ENCODE results near the gene PLEKHH1. TPM values are rescaled to one million over a fixed set of nuclear protein-coding genes. Genes with fewer than 3 reads are reported as not detected.

PLEKHH1 gene
- total and polyA plus RNA-seq, 2 of the 8 experiments (the other 6 are each of a cell fraction or from before 2014, with no cell fraction given) = 28.3 to 33.3 TPM

DNA sequence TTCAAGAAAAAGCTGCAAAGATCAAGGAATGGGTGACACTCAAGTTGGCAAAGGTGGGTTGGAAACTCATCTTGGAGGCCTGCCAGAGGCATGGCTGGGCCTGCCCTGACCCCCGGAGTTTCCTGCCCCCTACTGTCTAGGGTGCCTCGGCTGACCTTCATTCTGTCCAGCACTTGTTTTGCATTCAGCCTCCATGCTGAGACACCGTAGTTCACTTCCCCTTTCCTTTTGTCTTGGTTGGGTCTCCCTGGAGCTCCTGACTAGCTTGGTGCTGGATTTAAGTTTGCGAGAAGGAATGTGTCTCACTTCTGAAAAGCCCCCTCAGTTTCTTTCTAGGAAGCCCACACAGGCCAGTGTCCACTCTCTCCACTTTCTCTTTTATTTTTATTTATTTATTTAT, 26.5 kb downstream of the PLEKHH1 start:
- no peak for FAIRE-seq
- no peak overlapping the region for H4K8ac ChIP-seq (ENCODE audit: extremely low read depth, insufficient read depth, low read length)
- H4K20me1 ChIP-seq (replicated peaks in 1 of 2; ENCODE audit: control insufficient read depth in 1 of 2, insufficient read depth in 2 of 2, low read length in 2 of 2) = no peaks in the 10 kb centered on the region
- DNase-seq (ENCODE audit: low read depth in 1 of 2, low spot score in 2 of 2) = no peak
- peak overlapping the region; percentile 60; the same call in 1 of the 2 replicates for H2BK5ac ChIP-seq (ENCODE audit: low read depth, low read length)
- TF ChIP-seq RXRA (IDR thresholded peaks at IDR 0.05; ENCODE audit: insufficient read depth, low read depth, low read length) (no peak), SUZ12 (IDR thresholded peaks at IDR 0.05; ENCODE audit: low read length) (no peak), BACH1 (IDR thresholded peaks at IDR 0.05; ENCODE audit: low read length) (no peak), PHF8 (conservative IDR thresholded peaks at IDR 0.05; ENCODE audit: low read depth, low read length) (no peak), ASH2L (IDR thresholded peaks at IDR 0.05; ENCODE audit: low read length) (no peak), POLR2A (IDR thresholded peaks at IDR 0.05; ENCODE audit: control extremely low read depth in 1 of 2, low read depth in 2 of 2, low read length in 2 of 2) (no peak), SIRT6 (IDR thresholded peaks at IDR 0.05; ENCODE audit: low read length) (no peak), USF2 (IDR thresholded peaks at IDR 0.05; ENCODE audit: low read length) (no peak), CHD1 (IDR thresholded peaks at IDR 0.05; ENCODE audit: low read depth, low read length) (no peak), KDM1A (IDR thresholded peaks at IDR 0.05; ENCODE audit: borderline replicate concordance, low read length) (no peak), TBP (IDR thresholded peaks at IDR 0.05; ENCODE audit: low read depth, low read length) (no peak)
- TF ChIP-seq, protein P1, sequence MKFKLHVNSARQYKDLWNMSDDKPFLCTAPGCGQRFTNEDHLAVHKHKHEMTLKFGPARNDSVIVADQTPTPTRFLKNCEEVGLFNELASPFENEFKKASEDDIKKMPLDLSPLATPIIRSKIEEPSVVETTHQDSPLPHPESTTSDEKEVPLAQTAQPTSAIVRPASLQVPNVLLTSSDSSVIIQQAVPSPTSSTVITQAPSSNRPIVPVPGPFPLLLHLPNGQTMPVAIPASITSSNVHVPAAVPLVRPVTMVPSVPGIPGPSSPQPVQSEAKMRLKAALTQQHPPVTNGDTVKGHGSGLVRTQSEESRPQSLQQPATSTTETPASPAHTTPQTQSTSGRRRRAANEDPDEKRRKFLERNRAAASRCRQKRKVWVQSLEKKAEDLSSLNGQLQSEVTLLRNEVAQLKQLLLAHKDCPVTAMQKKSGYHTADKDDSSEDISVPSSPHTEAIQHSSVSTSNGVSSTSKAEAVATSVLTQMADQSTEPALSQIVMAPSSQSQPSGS (IDR thresholded peaks at IDR 0.05; ENCODE audit: low read length) = no peak
- peaks cover 0 to 2% (median 0%) of the 10 kb centered on the region in 4 experiments; a peak in 1 of 8 replicates for H3K36me3 ChIP-seq (ENCODE audit: control insufficient read depth in 2 of 4, insufficient read depth in 4 of 4, low read length in 3 of 4)
- CTCF ChIA-PET (ENCODE audit: partially characterized antibody) = interaction anchor here (0.8 to 28.8 kb wide), 5 partner anchors 5 to 136 kb away, joined by 3 to 924 read pairs (median 187); partner anchors contain the start of gene PLEKHH1
- H3K23ac ChIP-seq (ENCODE audit: insufficient read length) = no peak overlapping the region
- peak overlapping the region; percentile 70 for H2BK120ac ChIP-seq (replicated peaks; ENCODE audit: low read depth, low read length)
- H3K79me1 ChIP-seq (ENCODE audit: low read depth, low read length) = no peaks in the 10 kb centered on the region
- no peak overlapping the region for H2BK12ac ChIP-seq (ENCODE audit: low read depth, low read length)
- POLR2A ChIA-PET (ENCODE audit: partially characterized antibody) = interaction anchor here (3.7 kb wide), 1 partner anchor 18 kb away, joined by 16 read pairs; no protein-coding TSS in a partner anchor
- H2BK20ac ChIP-seq (ENCODE audit: low read length) = no peak overlapping the region
- no peak overlapping the region for H3K56ac ChIP-seq (replicated peaks; ENCODE audit: insufficient read length, low read depth, low read length)
- H2BK15ac ChIP-seq (ENCODE audit: low read length) = no peak overlapping the region
- H2AK5ac ChIP-seq (ENCODE audit: low read depth, low read length) = no peak overlapping the region
- H4K5ac ChIP-seq (ENCODE audit: insufficient read length, low read depth, low read length) = no peak overlapping the region
- no peak overlapping the region for H3K27ac ChIP-seq (ENCODE audit: low read depth, low read length)
- H3K27me3 ChIP-seq (replicated peaks in 1 of 4; ENCODE audit: control insufficient read depth in 3 of 4, extremely low read depth in 1 of 4, insufficient read depth in 3 of 4, low read length in 3 of 4) = no peaks in the 10 kb centered on the region
- no peak overlapping the region for H3K4ac ChIP-seq (replicated peaks; ENCODE audit: insufficient read length, low read depth, low read length)
- no peaks in the 10 kb centered on the region for H3K9me3 ChIP-seq (ENCODE audit: insufficient read depth in 2 of 2, low read depth in 1 of 2, low read length in 1 of 2)
- H3K9ac ChIP-seq (replicated peaks in 1 of 4; ENCODE audit: extremely low read depth in 1 of 4, low read depth in 3 of 4, low read length in 3 of 4) = no peak overlapping the region
- H3K4me3 ChIP-seq (ENCODE audit: extremely low read depth in 1 of 4, insufficient read depth in 2 of 4, low read depth in 3 of 4, low read length in 4 of 4) = no peak overlapping the region
- no peaks in the 10 kb centered on the region for H3K79me2 ChIP-seq (ENCODE audit: control insufficient read depth in 1 of 2, insufficient read depth in 2 of 2, low read length in 2 of 2)
- H2AFZ ChIP-seq (ENCODE audit: low read length) = no peak overlapping the region
- no peak overlapping the region; the same call in 1 of the 2 replicates for H3K18ac ChIP-seq (ENCODE audit: extremely low read depth, low read length)
- peaks cover 0 to 3% (median under 1%) of the 10 kb centered on the region in 4 experiments; a peak in 2 of 7 replicates for H3K4me1 ChIP-seq (replicated peaks in 1 of 4; ENCODE audit: control insufficient read depth in 3 of 4, insufficient read depth in 4 of 4, low read length in 3 of 4)
- no peak overlapping the region for H3K14ac ChIP-seq (ENCODE audit: insufficient read length)
- H3K23me2 ChIP-seq (ENCODE audit: low read depth, low read length) = no peaks in the 10 kb centered on the region
- H3K4me2 ChIP-seq (ENCODE audit: insufficient read depth in 1 of 2, low read depth in 2 of 2, low read length in 2 of 2) = peak overlapping the region in 1 of 2 experiments; percentile 11; a peak in 1 of 4 replicates
- 74% methylated on average over 4 of the region's 4 CpGs; no CpG with 5 or more reads in 1 of the 2 experiments for WGBS, 2 experiments (ENCODE audit: extremely low coverage in 1 of 2, insufficient coverage in 1 of 2, insufficient read length in 1 of 2, insufficient replicate concordance in 2 of 2, low coverage in 1 of 2, low lambda C conversion rate in 2 of 2, missing lambda C conversion rate in 1 of 2)
- H4K91ac ChIP-seq (replicated peaks; ENCODE audit: insufficient read length, low read length) = peak overlapping the region; percentile 55
